ENCODE results near the gene CTSD.

DNA sequence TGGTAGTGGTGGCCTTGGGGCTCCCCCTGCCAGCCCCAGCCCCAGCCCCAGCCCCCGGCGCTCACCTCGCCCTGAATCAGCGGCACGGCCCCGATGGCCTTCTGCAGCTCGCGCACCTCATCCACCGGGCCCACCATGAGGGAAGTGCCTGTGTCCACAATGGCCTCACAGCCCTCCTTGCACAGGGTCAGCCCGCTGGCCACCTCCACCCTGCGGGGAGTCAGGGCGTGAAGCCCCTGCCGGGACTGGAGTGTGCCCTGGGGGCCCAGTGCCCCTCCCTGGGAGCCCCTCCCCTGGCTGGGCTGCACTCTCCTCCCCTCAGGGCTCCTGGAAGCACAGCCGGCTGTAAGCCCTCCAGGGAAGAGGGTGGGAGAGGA, 9.8 kb downstream of the CTSD start:
- TF ChIP-seq, protein P1, sequence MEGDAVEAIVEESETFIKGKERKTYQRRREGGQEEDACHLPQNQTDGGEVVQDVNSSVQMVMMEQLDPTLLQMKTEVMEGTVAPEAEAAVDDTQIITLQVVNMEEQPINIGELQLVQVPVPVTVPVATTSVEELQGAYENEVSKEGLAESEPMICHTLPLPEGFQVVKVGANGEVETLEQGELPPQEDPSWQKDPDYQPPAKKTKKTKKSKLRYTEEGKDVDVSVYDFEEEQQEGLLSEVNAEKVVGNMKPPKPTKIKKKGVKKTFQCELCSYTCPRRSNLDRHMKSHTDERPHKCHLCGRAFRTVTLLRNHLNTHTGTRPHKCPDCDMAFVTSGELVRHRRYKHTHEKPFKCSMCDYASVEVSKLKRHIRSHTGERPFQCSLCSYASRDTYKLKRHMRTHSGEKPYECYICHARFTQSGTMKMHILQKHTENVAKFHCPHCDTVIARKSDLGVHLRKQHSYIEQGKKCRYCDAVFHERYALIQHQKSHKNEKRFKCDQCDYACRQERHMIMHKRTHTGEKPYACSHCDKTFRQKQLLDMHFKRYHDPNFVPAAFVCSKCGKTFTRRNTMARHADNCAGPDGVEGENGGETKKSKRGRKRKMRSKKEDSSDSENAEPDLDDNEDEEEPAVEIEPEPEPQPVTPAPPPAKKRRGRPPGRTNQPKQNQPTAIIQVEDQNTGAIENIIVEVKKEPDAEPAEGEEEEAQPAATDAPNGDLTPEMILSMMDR (IDR thresholded peaks at IDR 0.05; ENCODE audit: insufficient read depth, low read length, poor library complexity, severe bottlenecking) = no peak
- no peak for TF ChIP-seq EZH2phosphoT487 (conservative IDR thresholded peaks at IDR 0.05; ENCODE audit: low read length)
